Activated T-cell treated with anti-CD3 and anti-CD28 coated beads, Interleukin-2, amount 50 U/mL, for 48 hours (primary cell): Measurements from ENCODE around the gene SRCAP.
A peak's percentile ranks its signal among the peaks of the same experiment; 100 is the strongest.
"Not testable (repeated sequence)": the region's sequence is repeated elsewhere in the genome, so short reads cannot be mapped to it uniquely, and the experiment has no call there.

Experiments used
- DNase-seq, 2 experiments: peaks; one replicate each; pipeline ENCODE4 v3.0.0-alpha.2; 2020

SRCAP gene

DNA sequence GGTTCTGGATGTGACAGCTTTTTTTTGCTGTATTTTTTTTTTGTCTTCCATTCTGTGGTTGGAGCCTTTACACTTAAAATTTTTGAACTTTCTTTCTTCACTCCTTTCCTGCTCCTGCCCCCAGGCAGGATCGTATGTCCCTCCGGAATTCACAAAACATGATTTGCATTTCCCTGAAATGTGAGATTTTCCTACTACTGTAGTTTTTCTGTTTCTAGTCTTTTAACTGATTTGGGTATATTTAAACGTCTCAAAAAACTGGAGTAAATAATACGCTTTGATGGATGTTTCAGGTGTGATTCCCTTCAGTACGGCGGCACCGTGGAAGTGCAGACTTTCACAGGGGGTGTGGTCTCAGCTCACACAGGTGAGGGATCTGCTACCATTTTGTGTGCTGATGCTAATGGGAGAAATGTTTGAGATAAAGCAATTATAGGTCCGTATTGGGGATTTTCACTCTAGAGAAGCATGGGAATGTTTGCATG, 686 bp downstream of the SRCAP start:
- no peak for DNase-seq

DNA sequence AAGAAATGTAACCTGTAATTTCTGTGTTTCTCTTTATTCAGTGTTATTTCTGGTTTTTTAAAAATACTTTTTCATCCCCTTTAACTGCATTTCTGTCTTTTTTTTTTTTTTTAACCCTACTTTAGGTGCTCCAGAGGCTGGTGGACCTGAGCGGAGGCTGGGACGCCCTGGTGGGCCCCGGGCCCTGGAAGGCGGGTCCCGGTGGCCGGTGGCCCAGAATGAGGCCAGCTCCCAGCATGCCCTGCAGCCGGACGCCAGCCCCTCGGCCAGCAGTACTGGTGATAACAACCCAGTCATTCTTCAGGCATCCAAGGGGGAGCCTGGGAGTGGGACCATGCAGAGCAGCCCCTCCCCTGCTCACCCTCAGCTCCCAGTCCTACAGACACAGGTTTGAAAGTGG, 1.5 kb downstream of the SRCAP start:
- no peak for DNase-seq

DNA sequence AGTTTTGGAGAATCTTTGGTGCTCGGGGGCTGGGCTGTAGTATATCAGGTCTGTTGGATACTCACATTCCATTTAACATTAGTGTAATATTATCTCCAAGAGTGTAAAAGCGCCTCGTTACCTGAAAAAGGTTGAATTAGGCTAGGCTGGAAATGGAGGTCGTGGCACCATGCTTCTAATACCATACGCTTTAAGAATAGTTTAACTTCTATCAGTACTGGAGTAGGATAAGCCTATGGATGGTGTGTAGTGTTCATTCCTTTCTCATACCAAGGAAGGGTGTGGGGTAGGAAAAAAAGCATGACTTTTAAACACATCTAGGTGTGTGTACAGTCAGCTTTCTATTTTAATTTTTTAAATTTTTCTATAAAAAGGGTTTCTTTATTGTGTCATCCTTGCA, 2.0 kb downstream of the SRCAP start:
- no peak for DNase-seq

DNA sequence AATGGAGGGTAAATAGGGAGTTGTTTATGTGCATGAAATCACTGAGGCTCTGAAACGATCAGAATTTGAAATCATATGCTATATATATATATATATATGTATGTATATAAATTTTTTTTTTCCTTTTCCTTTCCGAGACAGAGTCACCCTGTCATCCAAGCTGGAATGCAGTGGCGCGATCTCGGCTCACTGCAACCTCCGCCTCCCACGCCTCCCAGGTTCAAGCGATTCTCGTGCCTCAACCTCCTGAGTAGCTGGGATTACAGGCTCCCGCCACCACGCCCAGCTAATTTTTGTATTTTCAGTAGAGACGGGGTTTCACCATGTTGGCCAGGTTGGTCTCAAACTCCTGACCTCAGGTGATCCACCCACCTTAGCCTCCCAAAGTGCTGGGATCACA, 4.1 kb downstream of the SRCAP start:
- not testable (repeated sequence) for DNase-seq

DNA sequence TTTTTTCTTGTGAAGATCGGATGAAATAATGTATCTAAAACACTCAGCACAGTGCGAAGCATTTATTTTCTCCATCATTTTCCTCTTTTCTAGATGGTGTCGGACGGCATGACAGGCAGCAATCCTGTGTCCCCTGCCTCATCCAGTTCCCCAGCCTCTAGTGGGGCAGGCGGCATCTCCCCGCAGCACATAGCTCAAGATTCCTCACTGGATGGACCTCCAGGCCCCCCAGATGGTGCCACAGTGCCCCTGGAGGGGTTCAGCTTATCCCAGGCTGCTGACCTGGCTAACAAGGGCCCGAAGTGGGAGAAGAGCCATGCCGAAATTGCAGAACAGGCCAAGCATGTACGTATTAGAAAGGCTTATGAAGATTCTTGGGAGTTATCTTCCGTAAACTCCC, 5.0 kb downstream of the SRCAP start:
- DNase-seq, result no peak

DNA sequence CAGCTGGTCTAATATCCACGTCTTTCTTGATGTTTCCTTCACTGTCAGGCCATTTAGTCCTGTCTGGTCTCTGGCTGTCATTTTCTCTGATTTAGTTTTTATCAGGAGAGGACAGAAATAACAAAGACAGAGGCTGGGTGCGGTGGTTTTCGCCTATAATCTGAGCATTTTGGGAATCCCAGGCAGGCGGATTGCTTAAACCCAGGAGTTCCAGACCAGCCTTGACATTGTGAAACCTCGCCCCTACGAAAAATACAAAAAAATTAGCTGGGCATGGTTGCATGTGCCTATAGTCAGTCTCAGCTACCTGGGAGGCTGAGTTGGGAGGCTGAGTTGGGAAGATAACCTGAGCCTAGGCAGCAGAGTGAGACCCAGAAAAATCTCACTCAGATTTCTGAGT, 7.1 kb downstream of the SRCAP start:
- no peak for DNase-seq

DNA sequence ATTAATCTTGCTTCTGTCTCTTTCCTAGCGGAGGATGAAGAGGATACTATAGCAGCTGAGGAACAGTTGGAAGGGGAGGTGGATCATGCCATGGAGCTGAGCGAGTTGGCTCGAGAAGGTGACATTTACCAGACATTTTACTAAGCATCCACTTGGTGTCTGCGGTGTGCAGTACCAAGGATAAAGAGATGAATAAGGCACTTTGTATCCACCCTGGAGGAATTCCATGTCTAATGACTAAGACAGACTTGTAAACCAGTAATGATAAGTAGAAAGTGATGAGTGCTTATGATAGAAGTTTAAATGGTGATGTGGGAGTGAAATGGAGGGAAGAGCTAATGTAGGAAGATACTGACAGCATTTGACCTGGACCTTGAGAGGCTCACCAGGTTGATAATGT, 12.0 kb downstream of the SRCAP start:
- no peak for DNase-seq

DNA sequence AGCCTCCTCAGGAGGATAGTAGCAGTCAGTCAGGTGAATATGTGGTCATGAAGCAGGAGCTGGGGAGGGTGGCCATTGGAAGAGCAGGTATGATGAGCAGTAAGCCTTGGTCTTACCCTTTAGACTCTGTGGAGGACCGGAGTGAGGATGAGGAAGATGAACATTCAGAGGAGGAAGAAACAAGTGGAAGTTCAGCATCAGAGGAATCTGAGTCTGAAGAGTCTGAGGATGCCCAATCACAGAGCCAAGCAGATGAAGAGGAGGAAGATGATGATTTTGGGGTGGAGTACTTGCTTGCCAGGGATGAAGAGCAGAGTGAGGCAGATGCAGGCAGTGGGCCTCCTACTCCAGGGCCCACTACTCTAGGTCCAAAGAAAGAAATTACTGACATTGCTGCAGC, 12.7 kb downstream of the SRCAP start:
- no peak for DNase-seq

DNA sequence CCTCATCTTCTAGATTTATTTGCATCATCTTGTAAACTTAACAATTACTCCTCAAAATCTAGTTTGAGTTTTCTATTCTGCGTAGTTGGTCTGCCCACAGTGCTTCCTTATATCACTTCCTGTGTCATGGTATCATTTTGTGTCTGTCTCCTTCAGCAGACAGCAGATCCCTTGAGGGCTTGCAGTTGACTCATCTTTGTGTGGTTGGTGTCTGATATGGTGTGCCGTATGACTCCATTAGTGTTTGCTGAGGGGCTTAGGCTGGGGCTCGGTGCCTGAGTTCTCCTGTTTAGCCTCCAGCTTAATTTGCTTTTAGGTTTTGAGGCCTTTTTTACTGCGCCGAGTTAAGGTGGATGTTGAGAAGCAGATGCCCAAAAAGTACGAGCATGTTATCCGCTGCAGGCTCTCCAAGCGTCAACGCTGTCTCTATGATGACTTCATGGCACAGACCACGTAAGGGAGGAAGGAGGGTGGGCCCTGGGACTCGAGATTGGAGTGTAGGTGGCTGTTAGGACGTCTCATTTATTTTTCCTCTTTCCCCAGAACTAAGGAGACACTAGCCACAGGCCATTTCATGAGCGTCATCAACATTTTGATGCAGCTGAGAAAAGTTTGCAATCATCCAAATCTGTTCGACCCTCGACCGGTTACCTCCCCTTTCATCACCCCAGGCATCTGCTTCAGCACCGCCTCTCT, 16.9 kb downstream of the SRCAP start:
- DNase-seq, result peak; percentile 52 to 59

DNA sequence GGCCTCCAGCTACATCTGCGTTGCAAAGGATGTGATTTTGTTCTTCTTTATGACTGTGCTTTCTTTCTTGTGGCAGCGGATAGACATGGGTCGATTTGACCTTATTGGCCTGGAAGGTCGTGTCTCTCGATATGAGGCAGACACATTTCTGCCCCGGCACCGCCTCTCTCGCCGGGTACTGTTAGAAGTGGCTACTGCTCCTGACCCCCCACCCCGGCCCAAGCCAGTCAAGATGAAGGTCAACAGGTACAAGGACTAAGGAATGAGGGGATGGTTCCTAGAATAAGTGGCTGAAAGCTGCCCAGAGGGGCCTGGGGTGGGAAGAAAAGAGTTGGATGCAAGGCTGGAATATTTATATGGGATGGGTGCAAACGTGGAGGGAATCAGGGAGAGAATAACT, 21.1 kb downstream of the SRCAP start:
- DNase-seq, result no peak

DNA sequence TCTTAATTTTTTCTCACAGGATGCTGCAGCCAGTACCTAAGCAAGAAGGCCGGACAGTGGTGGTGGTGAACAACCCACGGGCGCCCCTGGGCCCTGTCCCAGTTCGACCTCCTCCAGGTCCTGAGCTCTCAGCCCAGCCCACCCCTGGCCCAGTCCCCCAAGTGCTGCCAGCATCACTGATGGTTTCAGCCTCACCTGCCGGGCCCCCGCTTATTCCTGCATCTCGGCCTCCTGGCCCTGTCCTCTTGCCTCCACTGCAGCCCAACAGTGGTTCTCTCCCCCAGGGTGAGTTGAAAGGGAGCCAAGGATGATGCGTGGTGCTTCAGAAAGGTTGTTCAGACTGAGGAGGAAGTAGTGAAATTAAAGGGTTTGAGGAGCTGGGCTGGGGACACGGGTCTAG, 21.7 kb downstream of the SRCAP start:
- no peak for DNase-seq

DNA sequence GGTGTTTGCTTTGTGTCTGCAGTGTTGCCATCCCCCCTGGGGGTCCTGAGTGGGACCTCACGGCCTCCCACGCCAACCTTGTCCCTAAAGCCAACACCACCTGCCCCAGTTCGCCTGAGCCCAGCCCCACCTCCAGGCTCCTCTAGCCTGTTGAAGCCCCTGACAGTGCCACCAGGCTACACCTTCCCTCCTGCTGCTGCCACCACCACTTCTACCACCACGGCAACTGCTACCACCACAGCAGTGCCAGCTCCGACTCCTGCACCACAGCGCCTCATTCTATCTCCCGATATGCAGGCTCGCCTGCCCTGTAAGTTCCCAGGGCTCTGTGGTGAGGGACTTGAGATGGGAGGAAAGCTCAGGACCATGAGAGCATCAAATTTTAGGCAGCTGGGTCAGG, 22.2 kb downstream of the SRCAP start:
- DNase-seq, result no peak

DNA sequence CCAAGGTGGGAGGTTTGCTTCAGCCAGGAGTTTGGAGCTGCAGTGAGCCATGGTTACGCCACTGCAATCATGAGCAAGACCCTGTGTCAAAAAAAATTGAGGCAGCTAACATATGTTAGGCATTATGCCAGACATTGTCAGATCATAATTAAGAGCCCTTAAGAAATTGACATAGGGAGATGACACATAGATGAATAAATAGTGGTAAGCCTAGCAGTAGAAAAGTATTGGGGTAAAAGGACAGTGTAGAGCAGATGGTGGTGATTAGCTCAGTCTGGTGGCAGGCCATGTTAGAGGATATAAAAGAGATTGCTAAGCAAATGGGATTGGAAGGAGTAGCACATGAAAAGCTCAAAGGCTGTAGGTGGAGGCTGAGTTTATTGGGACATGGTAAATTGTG, 22.6 kb downstream of the SRCAP start:
- no peak for DNase-seq

DNA sequence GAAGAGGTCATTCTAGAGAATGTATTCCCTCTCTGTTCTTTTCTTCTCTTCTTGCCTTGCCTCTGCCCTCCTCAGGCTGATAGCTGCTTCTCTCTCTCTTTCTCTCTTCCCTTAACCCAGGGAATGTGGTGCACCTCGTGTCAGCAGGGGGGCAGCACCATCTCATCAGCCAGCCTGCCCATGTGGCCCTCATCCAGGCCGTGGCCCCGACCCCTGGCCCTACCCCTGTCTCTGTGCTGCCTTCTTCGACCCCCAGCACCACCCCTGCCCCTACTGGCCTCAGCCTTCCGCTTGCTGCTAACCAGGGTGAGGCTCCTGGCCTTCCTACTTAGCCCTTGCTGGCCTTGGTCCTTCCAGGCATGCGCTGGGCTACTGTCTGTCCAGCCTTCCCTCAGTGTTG, 23.5 kb downstream of the SRCAP start:
- no peak for DNase-seq

DNA sequence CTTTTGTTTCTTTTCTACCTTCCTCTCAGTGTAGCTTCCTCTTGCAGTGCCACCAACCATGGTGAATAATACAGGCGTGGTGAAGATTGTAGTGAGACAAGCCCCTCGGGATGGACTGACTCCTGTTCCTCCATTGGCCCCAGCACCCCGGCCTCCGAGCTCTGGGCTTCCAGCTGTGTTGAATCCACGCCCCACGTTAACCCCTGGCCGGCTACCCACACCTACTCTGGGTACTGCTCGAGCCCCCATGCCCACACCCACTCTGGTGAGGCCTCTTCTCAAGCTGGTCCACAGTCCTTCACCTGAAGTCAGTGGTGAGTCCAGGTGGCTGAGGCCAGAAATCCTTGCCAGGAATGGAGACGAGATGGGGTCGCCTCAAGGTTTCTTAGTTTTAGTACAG, 23.9 kb downstream of the SRCAP start:
- DNase-seq, result no peak

DNA sequence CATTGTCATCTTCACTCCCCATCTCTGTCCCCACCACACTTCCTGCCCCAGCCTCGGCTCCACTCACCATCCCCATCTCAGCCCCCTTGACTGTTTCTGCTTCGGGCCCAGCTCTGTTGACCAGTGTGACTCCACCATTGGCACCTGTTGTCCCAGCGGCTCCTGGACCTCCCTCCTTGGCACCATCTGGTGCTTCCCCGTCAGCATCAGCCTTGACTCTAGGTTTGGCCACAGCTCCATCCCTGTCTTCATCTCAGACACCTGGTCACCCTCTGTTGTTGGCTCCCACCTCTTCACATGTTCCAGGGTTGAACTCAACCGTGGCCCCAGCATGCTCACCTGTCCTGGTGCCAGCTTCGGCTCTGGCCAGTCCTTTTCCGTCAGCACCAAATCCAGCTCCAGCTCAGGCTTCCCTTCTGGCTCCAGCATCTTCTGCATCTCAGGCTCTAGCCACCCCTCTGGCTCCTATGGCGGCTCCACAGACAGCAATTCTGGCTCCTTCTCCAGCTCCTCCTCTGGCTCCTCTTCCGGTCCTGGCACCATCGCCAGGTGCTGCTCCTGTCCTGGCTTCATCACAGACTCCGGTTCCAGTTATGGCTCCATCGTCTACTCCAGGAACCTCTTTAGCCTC, 24.9 kb downstream of the SRCAP start:
- DNase-seq, result no peak

DNA sequence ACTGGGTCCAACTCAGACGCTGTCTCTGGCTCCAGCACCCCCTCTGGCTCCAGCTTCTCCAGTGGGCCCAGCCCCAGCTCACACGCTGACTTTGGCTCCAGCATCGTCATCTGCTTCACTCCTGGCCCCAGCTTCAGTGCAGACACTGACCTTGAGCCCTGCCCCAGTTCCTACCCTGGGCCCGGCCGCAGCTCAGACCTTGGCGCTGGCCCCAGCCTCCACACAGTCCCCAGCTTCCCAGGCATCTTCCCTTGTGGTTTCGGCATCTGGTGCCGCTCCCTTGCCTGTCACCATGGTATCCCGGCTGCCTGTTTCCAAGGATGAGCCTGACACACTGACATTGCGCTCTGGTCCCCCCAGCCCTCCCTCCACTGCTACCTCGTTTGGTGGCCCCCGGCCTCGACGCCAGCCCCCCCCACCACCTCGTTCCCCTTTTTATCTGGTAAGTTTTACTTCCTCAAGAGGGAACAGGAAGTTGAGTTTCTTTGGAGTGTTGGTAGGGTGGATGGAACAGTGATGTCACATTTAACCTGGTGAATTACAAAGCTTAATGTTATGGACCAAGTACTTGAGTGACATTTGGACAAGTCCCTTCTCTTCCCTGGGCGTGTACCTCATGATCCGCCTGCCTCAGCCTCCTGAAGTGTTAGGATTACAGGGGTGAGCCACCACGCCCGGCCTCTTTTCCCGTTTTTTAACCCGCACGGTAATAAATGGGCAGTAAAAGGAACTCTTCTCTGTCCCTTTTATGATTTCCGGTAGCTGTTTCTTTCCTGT, 25.9 kb downstream of the SRCAP start:
- DNase-seq, result no peak

DNA sequence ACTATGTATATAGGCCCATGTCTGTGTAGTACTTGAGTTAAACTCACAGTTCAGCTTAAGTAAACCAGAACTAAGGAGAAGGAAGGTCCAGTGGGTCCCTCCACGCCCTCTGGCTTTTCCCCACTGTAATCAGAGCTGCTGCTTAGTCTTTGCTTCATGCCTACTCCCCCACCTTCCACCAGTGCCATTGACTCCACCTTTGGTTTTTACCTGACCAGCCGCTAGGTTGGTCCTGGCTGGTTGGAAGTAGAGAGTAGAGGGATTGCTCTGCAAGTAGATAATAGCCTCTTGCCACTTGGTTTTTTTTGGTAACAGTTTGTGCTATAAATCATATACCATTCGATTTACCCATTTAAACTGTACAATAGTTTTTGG, 26.4 kb downstream of the SRCAP start:
- DNase-seq, result no peak

DNA sequence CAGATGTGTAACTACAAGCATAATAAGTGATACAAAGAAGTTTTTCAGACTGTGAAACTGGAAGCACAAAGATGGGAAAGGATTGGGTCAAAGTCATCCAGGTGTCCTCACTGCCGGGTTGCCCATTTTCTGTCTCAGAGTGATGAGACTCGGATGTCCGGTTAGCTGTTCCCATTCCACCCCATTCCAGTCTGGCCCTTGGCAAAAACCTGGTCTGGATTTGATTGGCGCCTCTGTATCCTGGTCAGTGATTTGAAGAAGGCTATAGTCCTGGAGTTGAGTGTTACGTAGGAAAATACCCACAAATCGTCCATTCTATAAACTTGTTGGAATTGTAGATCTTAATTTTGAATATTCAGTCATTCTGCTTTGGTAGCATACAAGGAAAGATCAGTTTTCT, 29.4 kb downstream of the SRCAP start:
- no peak for DNase-seq

DNA sequence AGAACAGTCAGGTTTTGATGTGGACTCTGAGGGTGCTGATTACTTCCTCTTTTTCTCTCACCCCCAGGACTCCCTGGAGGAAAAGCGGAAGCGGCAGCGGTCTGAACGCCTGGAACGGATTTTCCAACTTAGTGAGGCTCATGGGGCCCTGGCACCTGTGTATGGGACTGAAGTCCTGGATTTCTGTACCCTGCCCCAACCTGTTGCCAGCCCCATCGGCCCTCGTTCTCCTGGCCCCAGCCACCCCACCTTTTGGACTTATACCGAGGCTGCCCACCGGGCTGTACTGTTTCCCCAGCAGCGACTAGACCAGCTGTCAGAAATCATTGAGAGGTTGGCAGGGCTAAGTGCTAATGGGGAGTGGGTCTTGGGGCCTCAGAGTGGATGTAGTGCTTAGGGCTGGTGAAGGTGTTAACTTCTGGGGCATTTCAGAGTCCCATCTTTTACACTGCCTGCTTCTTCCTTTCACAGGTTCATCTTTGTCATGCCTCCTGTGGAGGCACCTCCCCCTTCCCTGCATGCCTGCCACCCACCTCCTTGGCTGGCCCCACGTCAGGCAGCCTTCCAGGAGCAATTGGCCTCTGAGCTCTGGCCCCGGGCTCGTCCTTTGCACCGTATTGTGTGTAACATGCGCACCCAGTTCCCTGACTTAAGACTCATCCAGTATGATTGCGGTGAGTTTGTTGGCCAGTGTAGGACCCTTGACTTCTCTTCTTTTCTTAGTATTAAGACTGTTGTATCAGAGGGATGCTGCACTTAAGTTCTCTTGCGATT, 30.1 kb downstream of the SRCAP start:
- DNase-seq, result no peak

DNA sequence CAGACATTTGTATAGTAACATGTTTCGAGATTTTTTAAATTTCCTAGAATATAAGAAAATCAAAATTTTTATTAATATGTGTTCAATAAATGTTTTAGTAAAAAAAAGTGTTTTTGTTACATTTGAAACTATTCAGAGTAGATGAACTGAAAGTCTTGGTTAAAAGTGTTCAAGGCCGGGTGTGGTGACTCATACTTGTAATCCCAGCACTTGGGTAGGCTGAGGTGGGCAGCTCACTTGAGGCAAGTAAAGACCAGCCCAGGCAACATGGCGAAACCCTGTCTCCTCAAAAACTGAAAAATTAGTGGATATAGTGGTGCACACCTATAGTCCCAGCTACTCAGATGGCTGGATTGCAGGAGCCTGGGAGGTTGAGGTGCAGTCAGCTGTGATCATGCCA, 32.4 kb downstream of the SRCAP start:
- no peak for DNase-seq

DNA sequence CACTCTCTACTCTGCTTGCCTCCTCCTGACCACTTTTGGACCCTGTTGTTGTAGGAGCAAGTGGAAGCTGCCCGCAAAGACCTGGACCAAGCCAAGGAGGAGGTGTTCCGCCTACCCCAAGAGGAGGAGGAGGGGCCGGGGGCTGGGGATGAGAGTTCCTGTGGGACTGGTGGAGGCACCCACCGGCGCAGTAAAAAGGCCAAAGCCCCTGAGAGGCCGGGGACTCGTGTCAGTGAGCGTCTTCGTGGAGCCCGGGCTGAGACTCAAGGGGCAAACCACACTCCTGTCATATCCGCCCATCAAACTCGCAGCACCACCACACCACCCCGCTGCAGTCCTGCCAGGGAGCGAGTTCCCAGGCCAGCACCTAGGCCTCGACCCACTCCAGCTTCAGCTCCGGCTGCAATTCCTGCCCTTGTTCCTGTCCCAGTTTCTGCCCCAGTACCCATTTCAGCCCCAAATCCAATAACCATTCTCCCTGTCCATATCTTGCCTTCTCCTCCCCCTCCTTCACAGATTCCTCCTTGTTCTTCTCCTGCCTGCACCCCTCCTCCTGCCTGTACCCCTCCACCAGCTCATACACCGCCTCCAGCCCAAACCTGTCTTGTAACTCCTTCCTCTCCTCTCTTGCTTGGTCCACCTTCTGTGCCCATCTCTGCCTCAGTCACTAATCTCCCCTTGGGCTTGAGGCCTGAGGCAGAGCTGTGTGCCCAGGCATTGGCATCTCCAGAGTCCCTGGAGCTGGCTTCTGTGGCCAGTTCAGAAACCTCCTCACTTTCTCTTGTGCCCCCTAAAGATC, 38.2 kb downstream of the SRCAP start:
- no peak for DNase-seq
